MCF 10A (cell line): ENCODE measurements around the gene EIPR1. TPM values are rescaled to one million over a fixed set of nuclear protein-coding genes. Genes with fewer than 3 reads are reported as not detected.

ENCODE experiments used
- BruUV-seq: library from RNA; stranded (reverse); fragments of 400-500 nt; replicated peaks from 2 replicates; lab custom pipeline; 2021; lab: Mats Ljungman, UMichigan
- CTCF ChIA-PET: fragments of 300-600 bp; sonication (Branson Sonifier 250); formaldehyde crosslinking; extraction: SDS; loops from one replicate; lab custom pipeline; 2021; ENCODE audit warnings: antibody characterized with exemption, inconsistent platforms; lab: Yijun Ruan, JAX
- POLR2A ChIA-PET: fragments of 300-600, 350-650 bp; sonication (Branson Sonifier 250); formaldehyde crosslinking; extraction: SDS; loops from one replicate; lab custom pipeline; 2020; ENCODE audit warnings: antibody characterized with exemption, inconsistent platforms; lab: Yijun Ruan, JAX
- DNase-seq: peaks from one replicate; pipeline ENCODE4 v3.0.0-alpha.2; 2018; ENCODE audit not compliant: unreplicated experiment
- H3K27ac Mint-ChIP-seq: one replicate; pipeline ENCODE4 v1.8.0; 2022; ENCODE audit warnings: mild to moderate bottlenecking, low read depth, mixed read lengths; ENCODE audit not compliant: unreplicated experiment
- H3K27me3 Mint-ChIP-seq: one replicate; pipeline ENCODE4 v1.8.0; 2022; ENCODE audit warnings: mixed read lengths; ENCODE audit not compliant: insufficient read depth, unreplicated experiment
- H3K36me3 Mint-ChIP-seq: one replicate; pipeline ENCODE4 v1.8.0; 2022; ENCODE audit warnings: mild to moderate bottlenecking, moderate library complexity, mixed read lengths; ENCODE audit not compliant: insufficient read depth, unreplicated experiment
- H3K4me1 Mint-ChIP-seq: one replicate; pipeline ENCODE4 v1.8.0; 2022; ENCODE audit warnings: mixed read lengths; ENCODE audit not compliant: insufficient read depth, unreplicated experiment
- H3K4me3 Mint-ChIP-seq: one replicate; pipeline ENCODE4 v1.8.0; 2022; ENCODE audit warnings: mild to moderate bottlenecking, moderate library complexity, mixed read lengths; ENCODE audit not compliant: unreplicated experiment
- H3K9me3 Mint-ChIP-seq: one replicate; pipeline ENCODE4 v1.8.0; 2022; ENCODE audit warnings: mixed read lengths; ENCODE audit not compliant: unreplicated experiment
- CTCF ChIP-seq: fragments of 200-600 bp; IDR thresholded peaks from one replicate; pipeline ENCODE4 v1.8.0; 2022; ENCODE audit warnings: antibody characterized with exemption, mild to moderate bottlenecking; ENCODE audit not compliant: unreplicated experiment
- intact Hi-C: fragments of 100-400 bp; cut with micrococcal nuclease; formaldehyde crosslinking; loops from 2 replicates; pipeline ENCODE4 v1.14.1; 2022
- total RNA-seq: library from RNA; stranded (reverse); gene quantifications from 2 replicates; pipeline ENCODE4 v1.2.3, GENCODE V29; 2022

Gene EIPR1
- total RNA-seq, 1 experiment from 2014 or later: 49.0 TPM

GRCh38 chr2:3399381-3399780 is 21.8 kb upstream of the EIPR1 start:
- Mint-ChIP-seq H3K27ac (no peak overlapping the region), H3K9me3 (peaks cover 9% of the 10 kb centered on the region), H3K4me3 (no peak overlapping the region), H3K27me3 (no peaks in the 10 kb centered on the region), H3K36me3 (peaks cover 60% of the 10 kb centered on the region), H3K4me1 (no peaks in the 10 kb centered on the region)
- intact Hi-C loops: no loop called here
- CTCF ChIA-PET: interaction anchor here (1.2 to 2.5 kb wide), 2 partner anchors 21 to 24 kb away, joined by 4 to 12 read pairs; no protein-coding TSS in a partner anchor
- no peak for DNase-seq
- POLR2A ChIA-PET: no interaction called here
- TF ChIP-seq CTCF: no peak
- BruUV-seq: no TSS peak

GRCh38 chr2:3398857-3399256 is 21.2 kb upstream of the EIPR1 start:
- no peak for DNase-seq
- Mint-ChIP-seq H3K4me1 (no peaks in the 10 kb centered on the region), H3K36me3 (peaks cover 54% of the 10 kb centered on the region), H3K9me3 (peaks cover 9% of the 10 kb centered on the region), H3K27ac (no peak overlapping the region), H3K4me3 (no peak overlapping the region), H3K27me3 (no peaks in the 10 kb centered on the region)
- ChIA-PET POLR2A (no interaction called here), CTCF (interaction anchor here (0.8 to 2.5 kb wide), 3 partner anchors 14 to 25 kb away, joined by 3 to 12 read pairs (median 4); no protein-coding TSS in a partner anchor)
- intact Hi-C loops: no loop called here
- TF ChIP-seq CTCF: no peak
- BruUV-seq: no TSS peak

GRCh38 chr2:3396920-3397559 is 19.4 kb upstream of the EIPR1 start:
- peaks cover 50% of the 10 kb centered on the region for H3K36me3 Mint-ChIP-seq
- CTCF ChIA-PET: interaction anchor here (0.6 kb wide), 4 partner anchors 11 to 1655 kb away, joined by 3 read pairs; no protein-coding TSS in a partner anchor

More at GRCh38 chr2:3396920-3397559, 19.4 kb upstream of the EIPR1 start:
- TF ChIP-seq CTCF: no peak
- H3K27me3 Mint-ChIP-seq: no peaks in the 10 kb centered on the region
- no peak for DNase-seq
- intact Hi-C loops: no loop called here
- H3K9me3 Mint-ChIP-seq: peaks cover 9% of the 10 kb centered on the region
- no peak overlapping the region for H3K27ac Mint-ChIP-seq
- H3K4me1 Mint-ChIP-seq: no peaks in the 10 kb centered on the region
- POLR2A ChIA-PET: interaction anchor here (0.7 to 1.4 kb wide), 5 partner anchors 12 to 58 kb away, joined by 3 to 8 read pairs (median 3); partner anchors contain the start of genes EIPR1 and TRAPPC12
- no TSS peak for BruUV-seq
- H3K4me3 Mint-ChIP-seq: no peak overlapping the region
